Dedifferentiated amniotic fluid mesenchymal stem cell (primary cell): ENCODE data around the gene NLRP11.

Experiments
- DNase-seq: peaks from one replicate; pipeline ENCODE4 v3.0.0-alpha.2; 2016; ENCODE audit errors: extremely low spot score

The NLRP11 gene

DNA sequence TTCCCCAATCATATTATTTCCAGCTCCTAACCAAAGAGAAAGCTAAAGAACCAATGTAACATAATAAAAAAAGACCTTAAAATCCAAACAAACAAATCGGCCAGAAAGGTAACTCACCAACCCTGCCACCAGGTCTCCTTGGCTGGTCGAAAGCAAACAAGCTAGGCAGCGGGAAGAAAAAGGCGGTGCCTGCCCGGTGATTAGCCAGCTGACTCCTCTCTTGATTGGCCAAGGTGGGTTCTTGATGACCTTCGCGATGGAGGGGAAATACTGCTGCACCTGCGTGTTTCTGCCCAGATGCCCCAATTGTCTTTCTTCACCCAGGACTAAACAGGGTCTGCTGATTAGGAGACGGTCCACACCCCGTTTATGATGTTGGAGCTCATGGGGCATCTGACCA lies at the start of gene NLRP11:
NLRP11 (minus strand) TSS at position 154 of the 400 bp plus-strand sequence. CDS start 13,825 bp downstream, outside the sequence.
- no peak for DNase-seq

DNA sequence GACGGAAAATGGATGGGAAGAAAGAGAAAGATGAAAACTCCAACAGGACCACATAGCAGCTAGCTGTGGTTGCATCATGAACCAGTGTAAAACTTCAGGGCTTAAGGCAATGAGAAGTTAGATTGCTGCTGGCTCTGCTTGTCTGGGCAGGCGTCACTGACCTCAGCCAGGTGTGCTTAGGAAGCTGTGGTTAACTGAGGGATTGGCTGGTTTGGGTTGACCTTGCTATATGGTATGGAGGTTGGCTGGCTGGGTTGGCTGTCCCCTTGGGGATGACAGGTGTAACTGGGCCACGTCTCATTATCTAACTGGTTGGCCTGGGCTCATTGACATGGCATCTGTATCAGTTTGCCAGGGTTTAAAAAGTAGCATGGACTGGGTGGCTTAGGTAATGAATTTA lies 45.4 kb upstream of the NLRP11 start:
- no peak for DNase-seq

DNA sequence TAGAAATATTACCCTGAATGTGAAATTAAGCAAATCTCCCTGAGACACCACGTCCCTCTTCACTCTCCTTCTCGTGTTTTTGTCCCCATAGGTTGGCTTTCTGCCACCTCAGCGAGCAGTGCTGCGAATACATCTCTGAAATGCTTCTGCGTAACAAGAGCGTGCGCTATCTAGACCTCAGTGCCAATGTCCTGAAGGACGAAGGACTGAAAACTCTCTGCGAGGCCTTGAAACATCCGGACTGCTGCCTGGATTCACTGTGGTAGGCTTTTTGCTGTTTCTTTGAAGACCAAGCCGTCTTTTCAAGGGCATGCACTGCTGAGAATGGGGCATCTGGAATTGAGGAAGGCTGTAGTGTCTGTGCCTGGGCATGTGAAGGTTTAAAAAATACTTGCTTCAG lies 38.9 kb upstream of the NLRP11 start:
- no peak for DNase-seq

DNA sequence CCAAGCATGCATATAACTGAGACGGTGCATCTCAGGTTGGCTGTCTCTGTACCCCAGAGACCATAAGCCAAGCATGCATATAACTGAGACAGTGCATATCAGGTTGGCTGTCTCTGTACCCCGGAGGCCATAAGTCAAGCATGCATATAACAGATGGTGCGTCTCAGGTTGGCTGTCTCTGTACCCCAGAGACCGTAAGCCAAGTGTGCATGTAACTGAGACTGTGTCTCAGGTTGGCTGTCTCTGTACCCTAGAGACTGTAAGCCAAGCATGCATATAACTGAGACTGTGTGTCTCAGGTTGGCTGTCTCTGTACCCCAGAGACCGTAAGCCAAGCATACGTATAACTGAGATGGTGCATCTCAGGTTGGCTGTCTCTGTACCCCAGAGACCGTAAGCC lies 35.3 kb upstream of the NLRP11 start:
- no peak for DNase-seq

DNA sequence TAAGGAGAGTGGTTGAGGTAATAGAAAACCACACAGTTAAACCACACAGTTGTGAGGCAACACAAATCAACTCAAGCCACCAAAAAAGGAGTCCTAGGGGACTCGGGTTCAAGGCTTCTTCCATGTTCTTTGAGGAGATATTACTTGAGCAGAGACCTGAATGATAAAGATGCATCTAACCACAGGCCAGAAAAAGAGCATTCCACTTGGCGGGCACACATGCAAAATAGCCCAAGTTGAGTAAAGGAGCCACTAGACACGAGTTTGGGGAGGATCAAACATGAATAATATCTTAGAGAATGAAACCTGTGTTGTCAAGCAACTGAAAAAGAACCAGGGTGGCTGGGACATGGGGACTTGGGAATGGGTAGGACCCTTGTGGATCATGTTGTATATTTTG lies 34.7 kb upstream of the NLRP11 start:
- DNase-seq = no peak

DNA sequence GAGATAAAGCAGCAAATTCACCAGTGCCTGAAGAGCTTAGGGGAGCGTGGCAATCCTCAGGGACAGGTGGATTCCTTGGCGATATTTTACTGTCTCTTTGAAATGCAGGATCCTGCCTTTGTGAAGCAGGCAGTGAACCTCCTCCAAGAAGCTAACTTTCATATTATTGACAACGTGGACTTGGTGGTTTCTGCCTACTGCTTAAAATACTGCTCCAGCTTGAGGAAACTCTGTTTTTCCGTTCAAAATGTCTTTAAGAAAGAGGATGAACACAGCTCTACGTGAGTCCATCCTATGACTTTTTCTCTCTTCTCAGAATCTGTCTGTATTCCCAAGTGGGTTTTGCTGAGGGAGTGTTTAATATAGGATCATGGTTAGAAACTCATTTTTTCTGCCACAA lies 27.2 kb upstream of the NLRP11 start:
- no peak for DNase-seq

DNA sequence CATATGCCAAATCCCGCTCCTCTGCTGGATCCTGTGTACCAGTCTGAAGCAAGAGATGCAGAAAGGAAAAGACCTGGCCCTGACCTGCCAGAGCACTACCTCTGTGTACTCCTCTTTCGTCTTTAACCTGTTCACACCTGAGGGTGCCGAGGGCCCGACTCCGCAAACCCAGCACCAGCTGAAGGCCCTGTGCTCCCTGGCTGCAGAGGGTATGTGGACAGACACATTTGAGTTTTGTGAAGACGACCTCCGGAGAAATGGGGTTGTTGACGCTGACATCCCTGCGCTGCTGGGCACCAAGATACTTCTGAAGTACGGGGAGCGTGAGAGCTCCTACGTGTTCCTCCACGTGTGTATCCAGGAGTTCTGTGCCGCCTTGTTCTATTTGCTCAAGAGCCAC lies 26.6 kb upstream of the NLRP11 start:
- no peak for DNase-seq

DNA sequence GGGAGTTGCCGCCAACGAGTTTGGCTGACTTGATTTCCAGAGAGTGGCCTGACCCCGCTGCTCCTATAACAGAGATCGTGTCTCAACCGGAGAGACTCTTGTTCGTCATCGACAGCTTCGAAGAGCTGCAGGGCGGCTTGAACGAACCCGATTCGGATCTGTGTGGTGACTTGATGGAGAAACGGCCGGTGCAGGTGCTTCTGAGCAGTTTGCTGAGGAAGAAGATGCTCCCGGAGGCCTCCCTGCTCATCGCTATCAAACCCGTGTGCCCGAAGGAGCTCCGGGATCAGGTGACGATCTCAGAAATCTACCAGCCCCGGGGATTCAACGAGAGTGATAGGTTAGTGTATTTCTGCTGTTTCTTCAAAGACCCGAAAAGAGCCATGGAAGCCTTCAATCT lies 26.2 kb upstream of the NLRP11 start:
- no peak for DNase-seq

DNA sequence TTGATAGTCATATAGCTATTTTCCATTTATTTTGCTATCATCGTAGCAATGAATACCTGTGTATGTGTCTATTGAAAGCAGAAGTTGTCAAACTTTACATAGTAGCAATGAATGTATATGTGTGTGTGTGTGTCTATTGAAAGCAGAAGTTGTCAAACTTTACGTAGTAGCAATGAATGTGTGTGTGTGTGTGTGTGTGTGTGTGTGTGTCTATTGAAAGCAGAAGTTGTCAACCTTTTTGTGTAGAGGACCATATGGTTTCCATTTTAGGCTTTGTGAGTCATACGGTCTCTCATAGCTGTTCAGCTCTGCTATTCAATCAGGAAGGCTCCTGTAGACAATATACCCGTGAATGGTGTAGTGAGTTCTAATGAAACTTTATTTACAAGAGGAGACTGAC lies 25.4 kb upstream of the NLRP11 start:
- DNase-seq = no peak

DNA sequence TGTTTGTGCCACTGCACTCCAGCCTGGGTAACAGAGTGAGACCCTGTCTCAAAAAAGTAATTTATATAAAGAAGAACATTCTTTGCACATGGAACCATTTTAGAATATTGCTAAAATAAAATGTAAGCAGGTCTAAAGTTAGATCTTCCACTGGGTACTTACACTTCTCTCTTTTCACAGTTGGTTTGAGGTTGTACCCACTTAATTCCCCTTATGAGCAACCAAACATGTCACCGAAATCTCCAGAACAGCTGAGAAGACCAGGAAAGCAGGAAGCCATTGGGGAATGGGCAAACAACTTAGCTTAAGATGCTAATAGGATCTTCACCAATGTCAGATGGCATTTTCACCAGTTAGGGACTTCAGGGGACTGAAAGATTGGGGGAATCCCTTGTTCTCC lies 23.4 kb upstream of the NLRP11 start:
- no peak for DNase-seq

DNA sequence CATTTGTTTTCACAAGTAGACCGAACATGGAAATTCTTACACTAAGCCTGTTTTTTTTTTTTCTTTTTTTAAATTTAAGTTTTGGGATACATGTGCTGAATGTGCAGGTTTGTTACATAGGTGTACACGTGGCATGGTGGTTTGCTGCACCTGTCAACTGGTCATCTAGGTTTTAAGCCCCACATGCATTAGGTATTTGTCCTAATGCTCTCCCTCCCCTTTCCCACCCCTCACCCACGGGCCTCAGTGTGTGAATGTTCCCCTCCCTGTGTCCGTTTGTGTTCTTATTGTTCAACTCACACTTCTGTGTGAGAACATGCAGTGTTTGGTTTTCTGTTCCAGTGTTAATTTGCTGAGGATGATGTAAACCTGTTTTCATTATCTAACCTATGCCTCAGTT lies 7.1 kb upstream of the NLRP11 start:
- no peak for DNase-seq

DNA sequence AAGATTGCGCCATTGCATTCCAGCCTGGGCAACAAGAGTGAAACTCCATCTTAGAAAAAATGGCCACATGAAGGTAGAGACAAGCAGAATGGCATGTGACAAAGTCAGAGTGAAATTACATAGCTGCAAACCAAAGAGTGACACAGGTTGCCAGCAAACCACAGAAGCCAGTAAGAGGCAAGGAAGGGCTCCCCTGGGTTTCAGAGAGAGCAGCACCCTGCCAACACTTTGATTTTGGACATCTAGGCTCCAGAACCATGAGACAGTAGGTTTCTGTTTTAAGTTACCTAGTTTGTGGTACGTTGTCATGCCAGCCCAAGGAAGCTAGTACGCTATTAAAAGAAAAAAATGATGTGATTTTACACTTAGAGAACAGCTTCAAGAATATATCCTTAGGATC lies 6.5 kb upstream of the NLRP11 start:
- DNase-seq = no peak

DNA sequence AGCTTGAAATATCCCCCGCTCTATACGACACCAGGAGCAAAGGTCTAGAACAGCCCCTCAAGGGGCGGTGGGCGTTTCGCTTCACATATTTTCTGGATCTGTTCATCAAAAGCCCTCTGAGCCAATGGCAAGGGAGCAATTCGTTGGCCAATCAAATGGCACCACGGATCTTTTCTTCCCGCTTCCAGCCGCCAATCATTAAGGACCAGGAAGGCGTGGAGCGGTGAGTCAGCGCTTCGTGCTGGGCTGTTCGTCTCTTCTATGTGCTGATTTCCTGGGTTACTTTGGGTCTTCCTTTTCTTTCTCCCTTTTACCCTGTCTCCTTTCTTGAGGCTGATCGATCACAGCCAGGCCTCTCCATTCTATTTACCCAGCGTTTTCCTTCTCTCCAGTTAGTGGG lies 4.5 kb upstream of the NLRP11 start, which contains the start of gene NLRP4:
NLRP4 (plus strand) TSS at position 201 of the 400 bp plus-strand sequence. CDS start 15,541 bp downstream, outside the sequence.
- no peak for DNase-seq

DNA sequence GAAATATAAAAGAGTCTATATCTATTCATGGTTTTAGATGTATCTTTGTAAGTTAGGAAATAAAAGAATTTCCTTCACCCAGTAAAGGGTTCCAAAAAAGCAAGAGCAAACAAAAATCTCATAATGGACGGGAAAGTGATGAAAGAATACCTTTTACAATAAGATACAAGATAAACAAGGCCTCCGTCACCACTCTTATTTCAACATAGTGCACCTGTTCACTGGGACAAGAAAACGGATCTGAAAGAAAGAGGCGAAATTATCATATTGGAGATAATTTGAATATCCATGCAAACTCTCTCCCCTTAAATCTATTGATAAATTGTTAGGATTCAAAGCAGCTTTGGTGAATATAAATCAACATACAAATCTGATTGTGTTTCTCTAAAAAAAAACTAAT lies 877 bp upstream of the NLRP11 start:
- DNase-seq = no peak

DNA sequence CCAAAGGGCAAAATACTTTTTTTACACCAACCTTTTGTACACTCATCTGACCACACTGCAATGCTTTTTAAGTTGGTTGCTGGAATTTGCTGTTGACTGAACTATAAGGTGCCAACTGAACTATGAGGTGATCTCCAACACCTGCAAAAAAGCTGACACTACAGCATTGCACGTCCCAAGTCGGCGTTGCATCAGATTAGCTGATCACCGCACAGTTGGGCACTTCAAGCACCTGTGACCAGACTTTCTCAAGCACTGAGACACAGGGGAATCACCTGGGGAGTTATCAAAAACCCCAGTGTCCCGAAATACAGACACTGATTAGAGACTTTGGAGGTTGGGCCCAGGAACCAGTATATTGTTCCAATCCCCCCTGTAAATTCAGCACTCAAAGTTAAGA lies 1.1 kb downstream of the NLRP11 start:
- DNase-seq = no peak

DNA sequence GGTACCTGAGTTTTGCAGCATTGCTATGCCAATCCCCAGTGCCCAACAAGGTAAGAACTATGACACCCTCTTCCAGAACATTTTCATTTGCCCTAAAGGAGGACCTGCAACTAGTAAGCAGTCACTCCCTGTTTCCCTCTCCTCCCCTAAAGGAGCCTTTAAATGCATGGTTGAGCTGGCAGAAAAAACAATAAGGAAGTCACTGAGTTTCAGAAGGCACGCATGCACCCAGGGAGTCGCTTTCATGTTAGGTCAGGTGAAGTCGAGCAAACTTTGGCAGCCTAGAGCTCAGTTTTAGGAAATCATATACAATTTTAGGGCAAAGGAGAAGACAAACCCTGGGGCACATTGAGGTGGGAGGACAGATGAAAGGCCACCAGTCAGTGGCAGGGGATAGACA lies 11.8 kb downstream of the NLRP11 start:
- DNase-seq = no peak

DNA sequence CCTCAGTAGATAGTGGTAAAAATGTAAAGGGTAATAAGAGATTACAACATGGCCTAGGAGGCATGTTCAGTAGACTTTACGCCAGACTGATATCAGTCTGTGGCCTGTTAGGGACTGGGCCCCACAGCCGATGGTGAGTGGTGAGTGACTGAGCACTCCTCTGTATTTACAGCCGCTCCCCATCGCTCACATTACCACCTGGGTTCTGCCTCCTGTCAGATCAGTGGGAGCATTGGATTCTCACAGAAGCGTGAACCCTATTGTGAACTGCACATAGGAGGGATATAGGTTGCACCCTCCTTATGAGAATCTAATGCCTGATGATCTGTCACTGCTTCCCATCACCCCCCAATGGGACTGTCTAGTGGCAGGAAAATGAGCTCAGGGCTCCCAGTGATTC lies 17.9 kb downstream of the NLRP11 start:
- no peak for DNase-seq

DNA sequence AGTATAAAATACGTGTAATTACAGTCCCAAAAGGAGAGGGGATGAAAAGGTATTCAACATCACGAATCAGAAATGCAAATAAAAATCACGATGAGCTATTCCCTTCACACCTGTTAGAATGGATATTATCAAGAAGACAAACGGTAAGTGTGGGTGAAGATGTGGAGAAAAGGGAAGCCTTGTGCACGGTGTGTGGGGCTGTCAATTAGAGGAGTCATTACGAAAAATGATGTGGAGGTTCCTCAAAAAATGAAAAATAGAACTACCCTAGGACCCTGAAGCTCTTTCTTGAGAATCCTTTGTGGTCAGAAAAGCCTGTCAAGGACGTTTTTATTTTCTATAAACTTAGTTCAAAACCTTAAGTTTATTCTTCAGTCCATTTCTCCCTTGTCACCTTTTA lies 19.4 kb downstream of the NLRP11 start:
- no peak for DNase-seq

DNA sequence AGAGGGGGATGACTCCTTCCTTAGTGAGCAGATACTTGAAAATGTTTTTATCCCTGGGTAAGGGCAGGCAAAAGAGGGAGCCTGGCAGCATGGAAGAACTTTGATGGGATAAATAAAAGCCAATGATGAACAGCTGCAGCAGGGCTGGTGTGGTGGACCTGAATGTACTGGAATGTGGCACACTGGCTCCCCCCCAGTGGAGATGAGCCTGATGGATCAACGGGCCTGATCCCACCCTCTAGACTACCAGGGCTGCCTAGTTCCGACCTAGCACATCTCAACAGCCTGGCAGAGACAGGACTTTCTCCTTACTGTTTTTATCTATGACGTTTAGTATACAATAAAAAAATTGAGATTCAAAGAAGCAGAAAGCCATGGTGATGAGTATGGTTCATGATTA lies 20.5 kb downstream of the NLRP11 start:
- DNase-seq = no peak

DNA sequence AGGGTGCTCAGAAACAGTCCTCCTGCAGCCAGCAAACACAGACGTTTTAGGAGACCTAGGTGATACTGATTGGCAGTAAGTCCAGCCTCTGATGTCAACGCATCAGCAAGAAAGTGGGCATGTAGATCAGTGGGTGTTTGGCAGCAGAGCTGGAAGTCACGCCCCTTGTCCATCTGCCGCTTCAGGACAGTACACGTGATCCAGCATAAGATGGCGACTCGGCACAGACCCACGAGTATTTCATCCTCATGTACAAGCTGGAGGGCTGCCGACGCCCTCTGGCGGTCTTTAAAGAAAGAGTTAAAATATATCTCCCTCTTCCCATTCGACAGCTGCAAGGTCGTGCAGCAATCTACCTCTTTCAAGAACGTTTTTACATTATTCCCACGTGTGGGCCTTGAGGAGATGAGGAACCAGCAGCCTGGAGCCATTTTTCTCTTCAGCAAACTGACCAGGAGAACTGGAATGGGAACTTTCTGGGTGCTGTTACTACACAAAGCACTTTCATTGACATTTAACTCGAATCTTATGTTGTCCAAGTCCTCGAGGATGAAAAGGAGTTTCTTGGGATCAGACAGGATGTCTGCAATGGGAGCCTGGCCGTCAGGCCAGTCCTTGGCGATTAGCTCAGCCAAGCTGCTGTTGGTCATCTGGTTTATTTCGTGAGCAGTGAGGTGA lies 22.3 kb downstream of the NLRP11 start:
- DNase-seq = no peak

DNA sequence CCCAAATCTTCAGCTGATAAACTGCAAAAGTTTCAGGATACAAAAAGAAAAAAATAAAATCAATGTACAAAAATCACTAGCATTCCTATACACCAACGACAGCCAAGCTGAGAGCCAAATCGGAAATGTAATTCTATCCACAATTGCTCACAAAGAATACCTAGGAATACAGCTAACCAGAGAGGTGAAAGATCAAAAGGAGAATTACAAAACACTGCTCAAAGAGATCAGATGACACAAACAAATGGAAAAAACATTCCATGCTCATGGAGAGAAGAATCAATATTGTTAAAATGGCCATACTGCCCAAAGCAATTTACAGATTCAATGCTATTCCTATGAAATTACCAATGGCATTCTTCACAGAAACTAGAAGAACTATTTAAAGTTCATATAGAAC lies 29.5 kb downstream of the NLRP11 start:
- DNase-seq = no peak

DNA sequence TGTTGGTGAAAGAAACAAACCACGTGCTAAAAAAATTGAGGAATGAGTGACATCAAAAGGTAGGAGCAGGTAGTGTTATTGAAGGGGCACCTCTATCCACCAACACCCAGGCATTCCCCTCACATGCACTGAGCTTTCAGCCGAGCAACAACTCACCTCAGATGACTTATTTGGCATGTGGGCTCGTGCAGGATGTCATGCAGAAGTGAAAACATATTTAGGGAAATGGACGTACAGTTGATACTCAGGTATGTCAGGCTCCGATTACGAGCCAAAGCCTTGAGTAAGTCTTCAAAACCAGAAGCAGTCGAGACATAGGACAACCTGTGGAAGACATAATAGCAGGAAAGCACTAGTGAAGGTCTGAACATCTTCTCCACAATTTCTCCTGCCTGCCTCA lies 30.4 kb downstream of the NLRP11 start:
- DNase-seq = no peak

DNA sequence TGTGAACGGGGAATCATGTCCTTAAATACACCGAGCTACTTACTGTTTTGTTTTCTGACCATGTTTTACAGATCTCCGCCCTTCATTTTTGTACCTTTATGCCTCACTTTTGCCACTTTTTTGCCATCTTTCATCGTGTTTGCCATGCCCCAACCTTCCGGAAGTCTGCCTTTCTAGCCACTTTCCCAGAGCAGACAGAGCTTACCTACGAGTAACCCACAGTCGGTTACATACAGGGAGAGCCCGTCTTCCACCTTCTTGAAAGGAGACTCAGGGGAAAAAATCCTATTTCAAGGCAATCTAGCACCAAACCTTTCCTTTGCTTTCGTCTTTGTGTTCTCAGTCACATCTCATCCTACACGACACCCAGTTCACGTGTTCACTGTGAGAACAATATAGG lies 36.8 kb downstream of the NLRP11 start:
- DNase-seq = no peak

DNA sequence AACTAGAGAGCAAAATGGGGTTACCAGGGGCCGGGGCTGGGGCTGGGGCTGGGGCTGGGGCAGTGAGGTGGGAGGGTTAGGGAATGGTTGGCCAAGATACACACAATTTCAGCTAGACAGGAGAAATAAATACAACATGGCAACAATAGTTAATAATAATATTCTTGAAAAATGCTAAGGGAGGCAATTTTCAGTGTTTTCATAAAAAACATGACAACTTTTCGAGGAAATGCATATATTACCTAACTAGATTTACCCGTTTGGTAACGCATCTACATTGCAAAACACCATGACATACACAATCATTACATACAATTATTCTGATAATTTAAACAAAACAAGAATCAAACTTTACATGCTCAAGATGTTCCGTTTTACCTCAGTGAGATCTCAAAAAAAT lies 50.7 kb downstream of the NLRP11 start:
- DNase-seq = no peak
